CD4-positive, alpha-beta T cell treated with Interferon gamma for 1 hour (primary cell): ENCODE results near the gene KIF26B.

Source experiments
- DNase-seq: peaks from one replicate; pipeline ENCODE4 v3.0.0-alpha.2; 2020

The KIF26B gene

GRCh38 chr1:245609354-245610150 lies 454.8 kb downstream of the KIF26B start:
- no peak for DNase-seq

GRCh38 chr1:245611251-245611650 lies 456.5 kb downstream of the KIF26B start:
- DNase-seq: no peak

GRCh38 chr1:245614476-245614875 lies 459.7 kb downstream of the KIF26B start:
- no peak for DNase-seq

- DNase-seq: no peak
Observed at GRCh38 chr1:245615001-245615400, 460.2 kb downstream of the KIF26B start.

GRCh38 chr1:245621589-245621988 lies 466.8 kb downstream of the KIF26B start:
- no peak for DNase-seq

- DNase-seq: no peak
Observed at GRCh38 chr1:245622332-245623014, 467.7 kb downstream of the KIF26B start.

- DNase-seq: no peak
Observed at GRCh38 chr1:245641384-245641783, 486.6 kb downstream of the KIF26B start.

- no peak for DNase-seq
Observed at GRCh38 chr1:245645406-245645805, 490.6 kb downstream of the KIF26B start.

GRCh38 chr1:245645894-245646293 lies 491.1 kb downstream of the KIF26B start:
- no peak for DNase-seq

GRCh38 chr1:245648749-245649522 lies 494.2 kb downstream of the KIF26B start:
- DNase-seq: no peak

- DNase-seq: no peak
Observed at GRCh38 chr1:245649666-245650065, 494.9 kb downstream of the KIF26B start.

GRCh38 chr1:245650441-245650960 lies 495.7 kb downstream of the KIF26B start:
- DNase-seq: no peak

- no peak for DNase-seq
Observed at GRCh38 chr1:245651093-245651492, 496.3 kb downstream of the KIF26B start.

GRCh38 chr1:245652116-245652515 lies 497.3 kb downstream of the KIF26B start:
- DNase-seq: no peak

- no peak for DNase-seq
Observed at GRCh38 chr1:245652660-245653427, 498.1 kb downstream of the KIF26B start.

- no peak for DNase-seq
Observed at GRCh38 chr1:245654460-245655050, 499.8 kb downstream of the KIF26B start.

GRCh38 chr1:245656189-245656717 lies 501.5 kb downstream of the KIF26B start:
- no peak for DNase-seq

GRCh38 chr1:245657371-245657770 lies 502.6 kb downstream of the KIF26B start:
- no peak for DNase-seq

- no peak for DNase-seq
Observed at GRCh38 chr1:245663373-245663772, 508.6 kb downstream of the KIF26B start.

GRCh38 chr1:245663841-245664240 lies 509.1 kb downstream of the KIF26B start:
- DNase-seq: no peak

GRCh38 chr1:245666412-245666811 lies 511.6 kb downstream of the KIF26B start:
- DNase-seq: no peak

- DNase-seq: no peak
Observed at GRCh38 chr1:245671349-245671748, 516.6 kb downstream of the KIF26B start.
